ENCODE measurements around the gene MS4A5. TPM values are rescaled to one million over a fixed set of nuclear protein-coding genes. Genes with fewer than 3 reads are reported as not detected.

Gene MS4A5, protein sequence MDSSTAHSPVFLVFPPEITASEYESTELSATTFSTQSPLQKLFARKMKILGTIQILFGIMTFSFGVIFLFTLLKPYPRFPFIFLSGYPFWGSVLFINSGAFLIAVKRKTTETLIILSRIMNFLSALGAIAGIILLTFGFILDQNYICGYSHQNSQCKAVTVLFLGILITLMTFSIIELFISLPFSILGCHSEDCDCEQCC
- not detected in 2 replicates for total RNA-seq

GRCh38 chr11:60429272-60429671 is at the start of gene MS4A5:
TSS of gene MS4A5 (plus strand) at chr11:60429572. CDS start at chr11:60429675, 103 bp downstream.

DNA sequence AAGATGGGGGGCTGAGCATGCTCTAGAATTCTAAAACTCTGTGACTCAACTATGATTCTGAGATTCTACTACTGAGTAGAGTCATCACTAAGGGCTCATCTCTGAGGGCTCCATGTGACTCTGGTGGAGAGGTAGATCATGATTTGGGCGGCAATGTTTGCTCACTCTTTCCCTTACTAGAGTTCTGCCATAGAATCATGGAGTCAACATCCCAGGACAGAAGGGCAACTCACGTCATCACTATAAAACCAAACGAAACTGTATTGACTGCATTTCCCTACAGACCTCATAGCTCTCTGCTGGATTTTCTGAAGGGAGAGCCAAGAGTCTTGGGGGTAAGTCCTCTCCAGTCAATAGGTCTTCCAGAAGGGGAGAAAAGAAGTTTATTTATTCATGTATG is 33.0 kb upstream of the MS4A5 start, which contains the start of gene MS4A14:
MS4A14 (plus strand) TSS at position 78 of the 400 bp plus-strand sequence; CDS start at position 198, 120 bp downstream.

DNA sequence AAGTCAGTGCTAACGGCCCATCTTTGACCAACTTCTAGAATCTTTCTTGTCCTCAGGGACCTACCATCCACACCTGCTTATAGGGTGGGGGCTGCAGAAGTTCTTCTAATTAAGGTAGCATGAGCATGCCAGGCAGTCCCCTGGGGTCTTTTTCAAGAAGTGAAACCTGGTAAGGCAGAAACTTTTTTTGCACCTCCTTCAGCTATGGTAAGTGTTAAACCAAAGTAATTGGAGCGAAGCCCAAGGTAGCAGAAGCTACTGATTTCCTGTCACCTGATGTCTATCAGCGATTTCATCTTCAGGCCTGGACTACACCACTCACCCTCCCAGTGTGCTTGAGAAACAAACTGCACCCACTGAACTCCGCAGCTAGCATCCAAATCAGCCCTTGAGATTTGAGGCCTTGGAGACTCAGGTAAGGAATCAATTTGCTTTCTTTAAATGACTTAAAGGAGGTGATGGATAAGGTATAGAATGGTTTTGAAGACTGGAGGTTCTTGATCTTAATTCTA is 26.2 kb downstream of the MS4A5 start, which contains the start of gene MS4A1:
MS4A1 (plus strand) TSS at position 317 of the 512 bp plus-strand sequence. CDS start 6,528 bp downstream, outside the sequence.

GRCh38 chr11:60492488-60493009 is 63.2 kb downstream of the MS4A5 start, which contains the start of gene MS4A12:
TSS of gene MS4A12 (plus strand) at chr11:60492778. CDS start at chr11:60497319, 4,541 bp downstream.

Other genes starting within 250 kb of the MS4A5 start
- gene MS4A6A, start 246.5 kb upstream of the MS4A5 start, total RNA-seq = not detected in 2 replicates
- gene MS4A4E, start 186.4 kb upstream of the MS4A5 start, total RNA-seq = not detected in 2 replicates
- not detected in 2 replicates for gene MS4A4A, start 148.9 kb upstream of the MS4A5 start, total RNA-seq
- gene MS4A6E, start 102.3 kb upstream of the MS4A5 start, total RNA-seq = not detected in 2 replicates
- gene MS4A7, start 51.0 kb upstream of the MS4A5 start, total RNA-seq = not detected in 2 replicates
- gene MS4A14, start 33.1 kb upstream of the MS4A5 start, total RNA-seq = not detected in 2 replicates
- gene MS4A1, start 26.3 kb downstream of the MS4A5 start, total RNA-seq = not detected in 2 replicates
- not detected in 2 replicates for gene MS4A12, start 63.2 kb downstream of the MS4A5 start, total RNA-seq
- not detected in 2 replicates for gene MS4A13, start 85.8 kb downstream of the MS4A5 start, total RNA-seq